ENCODE measurements around the gene CTU1. TPM values are rescaled to one million over a fixed set of nuclear protein-coding genes. Genes with fewer than 3 reads are reported as not detected.

The CTU1 gene
- total RNA-seq, 1 experiment from 2014 or later = 8.6 TPM

GRCh38 chr19:51079481-51080110, 28.6 kb downstream of the CTU1 start:
- Mint-ChIP-seq H3K4me3 (no peak overlapping the region), H3K9me3 (no peaks in the 10 kb centered on the region), H3K27me3 (ENCODE audit: low read depth) (no peaks in the 10 kb centered on the region), H3K27ac (no peak overlapping the region), H3K4me1 (peaks cover 21% of the 10 kb centered on the region), H3K36me3 (no peaks in the 10 kb centered on the region)
- TF ChIP-seq FOXP1 (CRISPR knock-in tag; IDR thresholded peaks at IDR 0.05; ENCODE audit: borderline replicate concordance) (no peak), ZSCAN18 (CRISPR knock-in tag; IDR thresholded peaks at IDR 0.05) (no peak), RORB (CRISPR knock-in tag; IDR thresholded peaks at IDR 0.05) (no peak), CREM (CRISPR knock-in tag; IDR thresholded peaks at IDR 0.05) (no peak), OVOL2 (CRISPR knock-in tag; IDR thresholded peaks at IDR 0.05; ENCODE audit: borderline replicate concordance) (no peak), ZBTB21 (CRISPR knock-in tag; IDR thresholded peaks at IDR 0.05; ENCODE audit: borderline replicate concordance) (no peak), TEAD1 (CRISPR knock-in tag; IDR thresholded peaks at IDR 0.05) (no peak), ZNF317 (CRISPR knock-in tag; IDR thresholded peaks at IDR 0.05; ENCODE audit: borderline replicate concordance, low read depth) (no peak), KAT7 (CRISPR knock-in tag; IDR thresholded peaks at IDR 0.05; ENCODE audit: borderline replicate concordance) (no peak), TP53 (CRISPR knock-in tag; IDR thresholded peaks at IDR 0.05) (no peak), GTF2I (CRISPR knock-in tag; conservative IDR thresholded peaks at IDR 0.05) (no peak)
- TF ChIP-seq, protein P1, sequence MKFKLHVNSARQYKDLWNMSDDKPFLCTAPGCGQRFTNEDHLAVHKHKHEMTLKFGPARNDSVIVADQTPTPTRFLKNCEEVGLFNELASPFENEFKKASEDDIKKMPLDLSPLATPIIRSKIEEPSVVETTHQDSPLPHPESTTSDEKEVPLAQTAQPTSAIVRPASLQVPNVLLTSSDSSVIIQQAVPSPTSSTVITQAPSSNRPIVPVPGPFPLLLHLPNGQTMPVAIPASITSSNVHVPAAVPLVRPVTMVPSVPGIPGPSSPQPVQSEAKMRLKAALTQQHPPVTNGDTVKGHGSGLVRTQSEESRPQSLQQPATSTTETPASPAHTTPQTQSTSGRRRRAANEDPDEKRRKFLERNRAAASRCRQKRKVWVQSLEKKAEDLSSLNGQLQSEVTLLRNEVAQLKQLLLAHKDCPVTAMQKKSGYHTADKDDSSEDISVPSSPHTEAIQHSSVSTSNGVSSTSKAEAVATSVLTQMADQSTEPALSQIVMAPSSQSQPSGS (CRISPR knock-in tag; IDR thresholded peaks at IDR 0.05; ENCODE audit: borderline replicate concordance, low read depth) = no peak
- TF ChIP-seq, protein P2, sequence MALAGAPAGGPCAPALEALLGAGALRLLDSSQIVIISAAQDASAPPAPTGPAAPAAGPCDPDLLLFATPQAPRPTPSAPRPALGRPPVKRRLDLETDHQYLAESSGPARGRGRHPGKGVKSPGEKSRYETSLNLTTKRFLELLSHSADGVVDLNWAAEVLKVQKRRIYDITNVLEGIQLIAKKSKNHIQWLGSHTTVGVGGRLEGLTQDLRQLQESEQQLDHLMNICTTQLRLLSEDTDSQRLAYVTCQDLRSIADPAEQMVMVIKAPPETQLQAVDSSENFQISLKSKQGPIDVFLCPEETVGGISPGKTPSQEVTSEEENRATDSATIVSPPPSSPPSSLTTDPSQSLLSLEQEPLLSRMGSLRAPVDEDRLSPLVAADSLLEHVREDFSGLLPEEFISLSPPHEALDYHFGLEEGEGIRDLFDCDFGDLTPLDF (CRISPR knock-in tag; IDR thresholded peaks at IDR 0.05) = no peak
- TF ChIP-seq, protein P3, sequence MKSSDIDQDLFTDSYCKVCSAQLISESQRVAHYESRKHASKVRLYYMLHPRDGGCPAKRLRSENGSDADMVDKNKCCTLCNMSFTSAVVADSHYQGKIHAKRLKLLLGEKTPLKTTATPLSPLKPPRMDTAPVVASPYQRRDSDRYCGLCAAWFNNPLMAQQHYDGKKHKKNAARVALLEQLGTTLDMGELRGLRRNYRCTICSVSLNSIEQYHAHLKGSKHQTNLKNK (CRISPR knock-in tag; IDR thresholded peaks at IDR 0.05) = no peak
- TF ChIP-seq, protein P4, sequence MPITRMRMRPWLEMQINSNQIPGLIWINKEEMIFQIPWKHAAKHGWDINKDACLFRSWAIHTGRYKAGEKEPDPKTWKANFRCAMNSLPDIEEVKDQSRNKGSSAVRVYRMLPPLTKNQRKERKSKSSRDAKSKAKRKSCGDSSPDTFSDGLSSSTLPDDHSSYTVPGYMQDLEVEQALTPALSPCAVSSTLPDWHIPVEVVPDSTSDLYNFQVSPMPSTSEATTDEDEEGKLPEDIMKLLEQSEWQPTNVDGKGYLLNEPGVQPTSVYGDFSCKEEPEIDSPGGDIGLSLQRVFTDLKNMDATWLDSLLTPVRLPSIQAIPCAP (CRISPR knock-in tag; IDR thresholded peaks at IDR 0.05) = no peak
- POLR2A ChIA-PET = no interaction called here
- CTCF ChIA-PET = interaction anchor here (1.3 to 2.8 kb wide), 2 partner anchors 15 to 17 kb away, joined by 3 to 20 read pairs; no protein-coding TSS in a partner anchor
- ATAC-seq = no peak
- no peak for DNase-seq (ENCODE audit: low spot score)

DNA sequence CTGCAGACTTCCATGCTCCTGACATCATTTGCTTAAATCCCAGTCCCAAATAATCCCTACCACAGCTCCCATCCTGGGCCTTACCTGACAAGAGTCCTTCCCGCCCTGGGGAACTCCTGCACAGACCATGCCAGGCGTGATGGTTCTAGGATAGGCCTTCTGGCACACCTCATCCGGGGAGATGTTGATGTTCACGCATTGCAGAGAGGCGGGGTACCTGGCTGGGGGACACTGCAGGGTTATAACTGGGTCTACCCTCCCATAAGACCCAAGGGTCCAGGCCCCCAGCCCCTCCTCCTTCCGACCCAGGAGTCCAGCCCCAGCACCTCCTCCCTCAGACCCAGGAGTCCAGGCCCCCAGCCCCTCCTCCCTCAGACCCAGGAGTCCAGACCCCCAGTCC, 29.5 kb downstream of the CTU1 start:
- ATAC-seq = no peak
- no peak overlapping the region for H3K27ac Mint-ChIP-seq
- peaks cover 4% of the 10 kb centered on the region; the same call in 1 of the 2 replicates for H3K27me3 Mint-ChIP-seq (ENCODE audit: low read depth)
- ChIA-PET POLR2A (no interaction called here), CTCF (interaction anchor here (1.6 kb wide), 1 partner anchor 16 kb away, joined by 7 read pairs; no protein-coding TSS in a partner anchor)
- peaks cover 8% of the 10 kb centered on the region for H3K9me3 Mint-ChIP-seq
- peaks cover 2% of the 10 kb centered on the region; the same call in 1 of the 2 replicates for H3K36me3 Mint-ChIP-seq
- peaks cover 21% of the 10 kb centered on the region for H3K4me1 Mint-ChIP-seq
- H3K4me3 Mint-ChIP-seq = no peak overlapping the region
- no peak for DNase-seq (ENCODE audit: low spot score)
- TF ChIP-seq USF1 (CRISPR knock-in tag; IDR thresholded peaks at IDR 0.05) (no peak), MLX (CRISPR knock-in tag; IDR thresholded peaks at IDR 0.05) (no peak), ATF1 (CRISPR knock-in tag; IDR thresholded peaks at IDR 0.05) (no peak), ZNF317 (CRISPR knock-in tag; IDR thresholded peaks at IDR 0.05; ENCODE audit: borderline replicate concordance, low read depth) (no peak), JUN (CRISPR knock-in tag; IDR thresholded peaks at IDR 0.05) (no peak), CBFB (CRISPR knock-in tag; IDR thresholded peaks at IDR 0.05; ENCODE audit: low read depth) (no peak)
- TF ChIP-seq, protein P5, sequence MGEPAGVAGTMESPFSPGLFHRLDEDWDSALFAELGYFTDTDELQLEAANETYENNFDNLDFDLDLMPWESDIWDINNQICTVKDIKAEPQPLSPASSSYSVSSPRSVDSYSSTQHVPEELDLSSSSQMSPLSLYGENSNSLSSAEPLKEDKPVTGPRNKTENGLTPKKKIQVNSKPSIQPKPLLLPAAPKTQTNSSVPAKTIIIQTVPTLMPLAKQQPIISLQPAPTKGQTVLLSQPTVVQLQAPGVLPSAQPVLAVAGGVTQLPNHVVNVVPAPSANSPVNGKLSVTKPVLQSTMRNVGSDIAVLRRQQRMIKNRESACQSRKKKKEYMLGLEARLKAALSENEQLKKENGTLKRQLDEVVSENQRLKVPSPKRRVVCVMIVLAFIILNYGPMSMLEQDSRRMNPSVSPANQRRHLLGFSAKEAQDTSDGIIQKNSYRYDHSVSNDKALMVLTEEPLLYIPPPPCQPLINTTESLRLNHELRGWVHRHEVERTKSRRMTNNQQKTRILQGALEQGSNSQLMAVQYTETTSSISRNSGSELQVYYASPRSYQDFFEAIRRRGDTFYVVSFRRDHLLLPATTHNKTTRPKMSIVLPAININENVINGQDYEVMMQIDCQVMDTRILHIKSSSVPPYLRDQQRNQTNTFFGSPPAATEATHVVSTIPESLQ (CRISPR knock-in tag; IDR thresholded peaks at IDR 0.05) = no peak
- TF ChIP-seq, protein P6, sequence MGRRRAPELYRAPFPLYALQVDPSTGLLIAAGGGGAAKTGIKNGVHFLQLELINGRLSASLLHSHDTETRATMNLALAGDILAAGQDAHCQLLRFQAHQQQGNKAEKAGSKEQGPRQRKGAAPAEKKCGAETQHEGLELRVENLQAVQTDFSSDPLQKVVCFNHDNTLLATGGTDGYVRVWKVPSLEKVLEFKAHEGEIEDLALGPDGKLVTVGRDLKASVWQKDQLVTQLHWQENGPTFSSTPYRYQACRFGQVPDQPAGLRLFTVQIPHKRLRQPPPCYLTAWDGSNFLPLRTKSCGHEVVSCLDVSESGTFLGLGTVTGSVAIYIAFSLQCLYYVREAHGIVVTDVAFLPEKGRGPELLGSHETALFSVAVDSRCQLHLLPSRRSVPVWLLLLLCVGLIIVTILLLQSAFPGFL (CRISPR knock-in tag; IDR thresholded peaks at IDR 0.05; ENCODE audit: borderline replicate concordance) = no peak
- TF ChIP-seq, protein P7, sequence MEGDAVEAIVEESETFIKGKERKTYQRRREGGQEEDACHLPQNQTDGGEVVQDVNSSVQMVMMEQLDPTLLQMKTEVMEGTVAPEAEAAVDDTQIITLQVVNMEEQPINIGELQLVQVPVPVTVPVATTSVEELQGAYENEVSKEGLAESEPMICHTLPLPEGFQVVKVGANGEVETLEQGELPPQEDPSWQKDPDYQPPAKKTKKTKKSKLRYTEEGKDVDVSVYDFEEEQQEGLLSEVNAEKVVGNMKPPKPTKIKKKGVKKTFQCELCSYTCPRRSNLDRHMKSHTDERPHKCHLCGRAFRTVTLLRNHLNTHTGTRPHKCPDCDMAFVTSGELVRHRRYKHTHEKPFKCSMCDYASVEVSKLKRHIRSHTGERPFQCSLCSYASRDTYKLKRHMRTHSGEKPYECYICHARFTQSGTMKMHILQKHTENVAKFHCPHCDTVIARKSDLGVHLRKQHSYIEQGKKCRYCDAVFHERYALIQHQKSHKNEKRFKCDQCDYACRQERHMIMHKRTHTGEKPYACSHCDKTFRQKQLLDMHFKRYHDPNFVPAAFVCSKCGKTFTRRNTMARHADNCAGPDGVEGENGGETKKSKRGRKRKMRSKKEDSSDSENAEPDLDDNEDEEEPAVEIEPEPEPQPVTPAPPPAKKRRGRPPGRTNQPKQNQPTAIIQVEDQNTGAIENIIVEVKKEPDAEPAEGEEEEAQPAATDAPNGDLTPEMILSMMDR (IDR thresholded peaks at IDR 0.05) = no peak

Measured in WTC11 (cell line).